Midbrain (tissue), 1 donor: ENCODE measurements around the gene NRXN3.

Experiments
- DNase-seq: peaks from one replicate; lab custom pipeline; 2025; lab: John Stamatoyannopoulos, UW

NRXN3 gene

GRCh38 chr14:78173346-78174035 is 3.3 kb downstream of the NRXN3 start:
- no peak for DNase-seq

GRCh38 chr14:78175412-78175811 is 5.2 kb downstream of the NRXN3 start:
- DNase-seq = no peak

GRCh38 chr14:78178071-78178470 is 7.9 kb downstream of the NRXN3 start:
- DNase-seq = no peak

GRCh38 chr14:78178971-78179370 is 8.8 kb downstream of the NRXN3 start:
- DNase-seq = no peak

DNA sequence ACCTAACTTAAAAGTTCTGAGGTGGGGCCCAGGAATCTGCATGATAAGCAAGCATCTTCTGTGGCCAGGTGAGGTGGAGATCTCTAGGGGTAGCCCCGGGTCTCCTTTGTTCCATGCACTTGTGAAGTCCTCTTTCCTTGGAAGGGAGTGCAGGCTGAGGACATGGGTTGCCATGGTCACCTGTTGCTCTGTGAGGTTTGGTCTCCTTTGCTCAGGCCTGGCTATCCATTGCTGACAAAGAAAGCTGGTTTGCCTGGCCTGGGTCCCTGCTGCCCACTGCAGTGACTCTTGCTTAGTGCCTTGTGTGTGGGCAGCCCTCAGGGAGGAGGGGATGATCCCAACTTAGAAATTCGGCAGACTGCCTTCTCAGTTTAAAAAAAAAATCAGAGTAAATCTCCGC is 11.1 kb downstream of the NRXN3 start:
- no peak for DNase-seq

GRCh38 chr14:78182722-78183121 is 12.5 kb downstream of the NRXN3 start:
- DNase-seq = no peak

DNA sequence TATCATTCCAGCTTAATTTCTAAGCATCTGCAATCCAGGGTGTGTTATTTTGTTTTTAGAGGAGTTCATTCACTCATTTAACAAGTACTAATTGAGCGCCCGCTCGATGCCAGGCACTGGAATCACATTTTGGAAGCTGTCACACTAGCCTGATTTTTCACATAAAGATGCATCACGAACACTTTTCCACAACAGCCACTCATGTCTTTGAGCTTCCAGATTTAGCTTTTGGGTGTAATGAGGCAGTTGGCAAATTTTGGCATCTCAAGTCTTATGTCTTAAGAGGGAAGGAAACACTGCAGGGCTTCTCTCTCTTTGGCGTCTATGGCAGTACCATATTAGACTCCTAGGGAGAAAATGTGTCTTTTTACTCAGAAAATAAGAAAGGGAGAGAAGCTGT is 14.0 kb downstream of the NRXN3 start:
- DNase-seq = no peak

DNA sequence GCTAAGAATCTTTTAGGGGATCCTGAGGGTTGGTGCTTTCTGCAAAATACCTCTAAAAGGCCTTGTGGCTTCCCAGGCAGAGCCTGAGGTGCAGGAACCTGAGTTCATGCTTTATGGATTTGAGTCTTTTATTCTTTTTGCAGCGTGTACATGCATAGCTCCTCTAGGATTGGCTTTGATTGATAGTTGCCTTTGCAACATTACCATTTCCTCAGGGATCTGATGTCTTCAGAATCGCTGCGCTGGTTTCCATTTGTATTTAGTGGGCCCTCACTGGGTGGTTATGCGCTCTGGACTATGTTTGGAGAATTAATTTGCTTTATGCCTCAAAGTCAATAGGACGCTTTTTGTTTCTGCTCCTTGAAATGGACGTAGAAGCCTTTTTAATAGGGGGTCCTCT is 16.1 kb downstream of the NRXN3 start:
- no peak for DNase-seq

DNA sequence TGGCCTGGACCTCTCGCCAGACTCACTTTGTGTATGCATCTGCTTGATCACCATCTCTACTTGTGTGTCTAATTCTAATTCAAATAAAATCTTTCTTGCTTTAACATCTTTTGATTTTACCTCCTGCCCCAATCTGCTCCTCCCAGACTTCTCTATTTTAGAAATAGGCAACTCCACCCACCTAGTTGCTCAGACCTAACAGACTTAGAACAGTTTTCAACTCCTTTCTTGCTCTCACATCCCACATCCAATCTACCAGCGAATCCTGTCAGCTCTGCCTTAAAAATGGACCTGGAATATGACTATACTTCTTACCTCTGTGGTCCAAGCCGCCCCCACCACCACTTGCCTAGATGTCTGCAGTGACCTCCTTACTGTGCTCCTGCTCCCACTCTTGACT is 18.7 kb downstream of the NRXN3 start:
- no peak for DNase-seq

GRCh38 chr14:78195431-78195830 is 25.3 kb downstream of the NRXN3 start:
- no peak for DNase-seq

- DNase-seq = no peak
Observed at GRCh38 chr14:78196323-78196722, 26.1 kb downstream of the NRXN3 start.

GRCh38 chr14:78197051-78197450 is 26.9 kb downstream of the NRXN3 start:
- no peak for DNase-seq

- no peak for DNase-seq
Observed at GRCh38 chr14:78202163-78202562, 32.0 kb downstream of the NRXN3 start.

GRCh38 chr14:78202976-78203375 is 32.8 kb downstream of the NRXN3 start:
- no peak for DNase-seq

DNA sequence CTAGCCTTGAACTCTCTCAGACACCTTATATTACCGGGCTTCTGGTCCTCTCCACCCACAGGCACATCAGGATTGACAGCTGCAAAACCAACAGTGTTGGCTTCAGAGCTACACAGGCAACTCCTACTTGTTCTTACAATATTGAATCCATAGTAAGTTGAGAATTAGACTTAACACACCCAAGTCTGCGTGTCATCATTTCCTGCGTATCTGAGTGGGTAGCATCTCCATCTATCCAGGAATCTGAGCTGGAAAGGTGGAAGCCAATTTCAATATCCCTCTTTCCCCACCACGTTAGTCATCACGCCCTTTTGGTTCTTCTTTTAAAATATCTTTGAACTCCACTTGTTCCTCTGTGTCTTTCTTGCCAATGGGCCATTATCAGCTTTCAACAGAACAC is 37.2 kb downstream of the NRXN3 start:
- no peak for DNase-seq

GRCh38 chr14:78220273-78220672 is 50.1 kb downstream of the NRXN3 start:
- DNase-seq = no peak

DNA sequence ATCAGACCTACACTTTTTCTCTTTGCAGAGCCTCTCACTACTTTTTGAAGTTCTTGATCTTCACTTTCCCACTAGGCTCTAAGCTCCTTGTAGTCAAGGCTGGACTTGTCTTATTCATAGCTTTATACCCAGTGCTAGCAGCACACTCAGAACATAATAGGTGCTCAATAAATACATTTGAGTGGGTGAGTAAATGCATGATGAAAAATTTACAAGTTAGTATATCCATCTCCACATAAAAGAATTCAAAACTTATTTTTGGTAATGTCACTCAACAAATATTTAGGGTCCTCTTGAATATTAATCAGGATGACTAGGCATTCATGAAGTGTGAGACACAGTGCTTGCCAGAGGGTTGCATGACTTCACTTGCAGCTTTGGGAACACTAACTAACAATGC is 52.6 kb downstream of the NRXN3 start:
- no peak for DNase-seq

DNA sequence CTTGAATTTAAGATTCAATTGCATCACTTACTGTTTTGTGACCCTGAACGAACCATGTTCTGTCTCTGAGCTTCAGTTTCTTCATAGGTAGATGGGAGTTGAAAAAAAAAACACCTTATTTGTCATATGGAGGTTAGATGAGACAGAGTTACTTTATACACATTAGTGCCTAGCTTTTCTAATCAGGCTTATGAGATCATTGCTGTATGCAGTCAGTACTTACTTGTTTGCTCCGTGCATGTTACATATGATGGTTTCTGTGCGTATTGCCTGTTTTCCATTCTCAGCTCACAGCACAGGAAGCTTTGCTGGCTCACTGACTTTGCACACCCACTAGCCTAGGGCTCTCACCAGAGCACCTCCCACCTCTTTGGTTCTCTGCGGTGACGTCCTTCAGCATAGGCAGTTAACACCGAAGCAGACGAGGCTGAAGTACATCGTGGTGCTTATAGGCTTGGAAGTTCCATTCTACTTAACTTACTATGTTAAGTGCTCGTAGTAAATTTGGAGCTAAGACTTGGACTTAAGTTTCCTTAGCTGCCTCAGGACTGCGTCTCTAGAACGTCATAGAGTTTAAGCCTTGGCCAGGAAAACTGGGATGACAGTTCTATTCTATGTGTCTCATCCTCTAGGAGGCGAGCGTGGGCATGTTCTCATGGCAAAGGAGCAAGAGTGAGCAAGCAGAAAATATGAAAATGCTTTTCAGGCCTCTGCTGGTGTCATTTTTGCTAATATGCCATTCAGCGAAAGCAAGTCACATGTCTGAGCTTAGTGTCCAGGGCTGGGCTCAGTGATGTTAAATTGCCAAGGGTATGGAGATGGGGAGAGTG is 57.3 kb downstream of the NRXN3 start:
- DNase-seq = no peak

GRCh38 chr14:78228702-78229327 is 58.6 kb downstream of the NRXN3 start:
- DNase-seq = no peak

GRCh38 chr14:78232231-78233000 is 62.2 kb downstream of the NRXN3 start:
- DNase-seq = no peak

GRCh38 chr14:78238141-78238540 is 68.0 kb downstream of the NRXN3 start:
- no peak for DNase-seq

- DNase-seq = no peak
Observed at GRCh38 chr14:78240567-78240966, 70.4 kb downstream of the NRXN3 start.
